ENCODE results near the gene C2CD4D.

GRCh38 chr1:151799179-151800022, 40.2 kb downstream of the C2CD4D start:
- no peak for TF ChIP-seq SIN3A (IDR thresholded peaks at IDR 0.05; ENCODE audit: borderline replicate concordance, insufficient read depth, low read length)
- TF ChIP-seq REST (IDR thresholded peaks at IDR 0.05; ENCODE audit: insufficient read depth in 1 of 2, low read depth in 2 of 2, low read length in 2 of 2), result no peak
- no peak for TF ChIP-seq TAF1 (IDR thresholded peaks at IDR 0.05; ENCODE audit: borderline replicate concordance, insufficient read depth, low read length)
